22Rv1 (cell line): ENCODE data around the gene ATP2B2.
"Not testable (repeated sequence)": the region's sequence is repeated elsewhere in the genome, so short reads cannot be mapped to it uniquely, and the experiment has no call there.

Source experiments
- H3K27ac ChIP-seq: fragments of 450-650 bp; 2 replicates; pipeline ENCODE4 v1.5.1; 2017
- ZFX ChIP-seq: fragments of 450-650 bp; IDR thresholded peaks from 2 replicates; pipeline ENCODE4 v1.6.1; 2017; ENCODE audit warnings: antibody characterized with exemption, borderline replicate concordance
- TF ChIP-seq, protein P1 (sequence below): fragments of 450-650 bp; IDR thresholded peaks from 2 replicates; pipeline ENCODE4 v1.5.1; 2017; ENCODE audit warnings: mild to moderate bottlenecking

The ATP2B2 gene

GRCh38 chr3:10542518-10542917 lies 37.1 kb upstream of the ATP2B2 start:
- TF ChIP-seq, protein P1, sequence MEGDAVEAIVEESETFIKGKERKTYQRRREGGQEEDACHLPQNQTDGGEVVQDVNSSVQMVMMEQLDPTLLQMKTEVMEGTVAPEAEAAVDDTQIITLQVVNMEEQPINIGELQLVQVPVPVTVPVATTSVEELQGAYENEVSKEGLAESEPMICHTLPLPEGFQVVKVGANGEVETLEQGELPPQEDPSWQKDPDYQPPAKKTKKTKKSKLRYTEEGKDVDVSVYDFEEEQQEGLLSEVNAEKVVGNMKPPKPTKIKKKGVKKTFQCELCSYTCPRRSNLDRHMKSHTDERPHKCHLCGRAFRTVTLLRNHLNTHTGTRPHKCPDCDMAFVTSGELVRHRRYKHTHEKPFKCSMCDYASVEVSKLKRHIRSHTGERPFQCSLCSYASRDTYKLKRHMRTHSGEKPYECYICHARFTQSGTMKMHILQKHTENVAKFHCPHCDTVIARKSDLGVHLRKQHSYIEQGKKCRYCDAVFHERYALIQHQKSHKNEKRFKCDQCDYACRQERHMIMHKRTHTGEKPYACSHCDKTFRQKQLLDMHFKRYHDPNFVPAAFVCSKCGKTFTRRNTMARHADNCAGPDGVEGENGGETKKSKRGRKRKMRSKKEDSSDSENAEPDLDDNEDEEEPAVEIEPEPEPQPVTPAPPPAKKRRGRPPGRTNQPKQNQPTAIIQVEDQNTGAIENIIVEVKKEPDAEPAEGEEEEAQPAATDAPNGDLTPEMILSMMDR: no peak
- TF ChIP-seq ZFX: no peak
- H3K27ac ChIP-seq: no peak overlapping the region

DNA sequence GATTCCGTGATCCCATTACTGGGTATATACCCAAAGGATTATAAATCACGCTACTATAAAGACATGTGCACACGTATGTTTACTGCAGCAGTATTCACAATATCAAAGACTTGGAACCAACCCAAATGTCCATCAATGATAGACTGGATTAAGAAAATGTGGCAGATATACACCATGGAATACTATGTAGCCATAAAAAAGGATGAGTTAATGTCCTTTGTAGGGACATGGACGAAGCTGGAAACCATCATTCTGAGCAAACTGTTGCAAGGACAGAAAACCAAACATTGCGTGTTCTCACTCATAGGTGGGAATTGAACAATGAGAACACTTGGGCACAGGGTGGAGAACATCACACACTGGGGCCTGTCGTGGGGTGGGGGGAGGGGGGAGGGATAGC lies 35.0 kb upstream of the ATP2B2 start:
- H3K27ac ChIP-seq: not testable (repeated sequence)

GRCh38 chr3:10534066-10534465 lies 28.7 kb upstream of the ATP2B2 start:
- TF ChIP-seq, protein P1: no peak
- no peak for TF ChIP-seq ZFX
- no peak overlapping the region for H3K27ac ChIP-seq

DNA sequence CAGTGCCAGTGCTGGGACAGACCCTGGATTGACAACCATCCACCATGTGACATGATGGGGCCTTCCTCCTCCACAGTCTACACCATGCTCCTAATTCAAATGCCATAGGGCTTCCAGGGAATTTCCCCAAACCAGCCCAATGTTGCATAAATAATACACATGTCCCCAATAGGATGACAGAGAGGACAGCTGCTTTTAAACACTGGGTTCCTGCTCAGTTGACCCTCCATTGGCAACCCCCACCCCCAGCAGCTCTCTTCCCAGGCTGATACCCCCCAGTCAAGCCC lies 28.3 kb upstream of the ATP2B2 start:
- TF ChIP-seq, protein P1: no peak
- TF ChIP-seq ZFX: no peak
- H3K27ac ChIP-seq: no peak overlapping the region

- no peak overlapping the region for H3K27ac ChIP-seq
- TF ChIP-seq, protein P1: no peak
- no peak for TF ChIP-seq ZFX
These were observed 27.8 kb upstream of the ATP2B2 start for GRCh38 chr3:10532939-10533736.

DNA sequence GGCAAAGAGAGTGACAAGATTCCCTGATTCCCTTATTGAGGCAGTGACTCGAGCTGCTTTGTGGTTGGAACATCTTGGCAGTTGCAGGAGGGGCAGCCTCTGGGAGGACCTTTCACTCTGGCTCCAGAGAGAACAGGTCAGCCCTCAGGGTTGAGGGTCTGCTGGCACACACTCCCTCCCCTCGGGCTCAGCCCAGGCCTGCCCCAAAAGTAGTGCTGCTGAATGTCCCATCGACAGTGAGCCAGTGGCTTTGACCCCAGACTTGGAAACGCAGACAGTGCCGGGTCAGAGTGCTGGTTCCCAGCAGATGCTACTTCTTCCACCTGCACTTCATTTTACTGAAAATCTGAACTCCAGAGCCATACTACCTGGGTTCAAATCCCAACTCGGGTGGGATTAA lies 25.6 kb upstream of the ATP2B2 start:
- no peak overlapping the region for H3K27ac ChIP-seq
- TF ChIP-seq, protein P1: no peak
- no peak for TF ChIP-seq ZFX

- H3K27ac ChIP-seq: no peak overlapping the region
- no peak for TF ChIP-seq ZFX
- TF ChIP-seq, protein P1: no peak
These were observed 24.9 kb upstream of the ATP2B2 start for GRCh38 chr3:10530241-10530640.

DNA sequence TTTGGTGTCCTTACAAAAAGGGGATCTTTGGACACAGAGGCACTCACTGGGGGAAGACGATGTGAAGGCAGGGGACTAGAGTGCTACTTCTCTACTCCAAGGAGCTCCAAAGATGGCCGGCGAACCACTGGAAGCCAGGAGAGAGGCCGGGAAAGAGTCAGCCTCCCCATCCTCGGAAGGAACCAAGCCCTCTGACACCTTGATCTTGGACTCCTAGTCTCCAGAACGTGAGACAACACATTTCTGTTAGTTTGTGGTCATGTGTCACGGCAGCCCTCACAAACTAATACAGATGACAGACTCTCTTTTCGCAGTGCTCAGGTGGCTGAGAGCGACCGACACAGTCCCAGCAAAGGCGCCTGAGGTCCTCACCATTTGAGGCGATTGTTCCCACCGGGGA lies 24.4 kb upstream of the ATP2B2 start:
- no peak overlapping the region for H3K27ac ChIP-seq
- TF ChIP-seq, protein P1: no peak
- TF ChIP-seq ZFX: no peak
